H1 (cell line): ENCODE measurements around the gene TMEM116. TPM values are rescaled to one million over a fixed set of nuclear protein-coding genes. Genes with fewer than 3 reads are reported as not detected.

Experiments used
- CTCF ChIA-PET: fragments of 300-600 bp; sonication (Branson Sonifier 250); formaldehyde crosslinking; loops from one replicate; lab custom pipeline; 2021; ENCODE audit not compliant: partially characterized antibody; lab: Charles Lee
- POLR2A ChIA-PET: fragments of 300-600 bp; sonication (Branson Sonifier 250); formaldehyde crosslinking; loops from one replicate; lab custom pipeline; 2021; ENCODE audit warnings: inconsistent platforms; ENCODE audit not compliant: partially characterized antibody; lab: Charles Lee
- DNase-seq, 2 experiments: peaks; one replicate each; pipeline versions ENCODE4 v3.0.0 to v3.0.0-alpha.2; 2010 to 2022; ENCODE audit warnings: low spot score in 2 of 2, low read depth in 1 of 2, mixed read lengths in 1 of 2
- FAIRE-seq: peaks from 2 replicates; lab custom pipeline; 2011; peaks lifted over from hg19 to GRCh38; lab: Jason Lieb, UNC
- H2AFZ ChIP-seq: 2 replicates; pipeline ENCODE4 v1.8.1; 2012; ENCODE audit warnings: low read length, inconsistent platforms
- H2AK5ac ChIP-seq: 2 replicates; pipeline ENCODE4 v1.6.1; 2013; ENCODE audit warnings: low read depth, low read length
- H2BK120ac ChIP-seq: replicated peaks from 2 replicates; pipeline ENCODE3; 2013; ENCODE audit warnings: low read depth, low read length, inconsistent platforms
- H2BK12ac ChIP-seq: 2 replicates; pipeline ENCODE4 v1.6.1; 2013; ENCODE audit warnings: low read depth, low read length
- H2BK15ac ChIP-seq: 2 replicates; pipeline ENCODE4 v1.6.1; 2013; ENCODE audit warnings: low read length
- H2BK20ac ChIP-seq: 2 replicates; pipeline ENCODE4 v1.6.1; 2013; ENCODE audit warnings: low read length
- H2BK5ac ChIP-seq: 2 replicates; pipeline ENCODE4 v1.6.1; 2013; ENCODE audit warnings: low read depth, low read length
- H3K14ac ChIP-seq: 2 replicates; pipeline ENCODE4 v1.6.1; 2013; ENCODE audit warnings: inconsistent platforms; ENCODE audit not compliant: insufficient read length
- H3K18ac ChIP-seq: 2 replicates; pipeline ENCODE4 v1.6.1; 2013; ENCODE audit warnings: low read length; ENCODE audit errors: extremely low read depth
- H3K23ac ChIP-seq: 2 replicates; pipeline ENCODE4 v1.6.1; 2013; ENCODE audit warnings: inconsistent platforms; ENCODE audit not compliant: insufficient read length
- H3K23me2 ChIP-seq: 2 replicates; pipeline ENCODE4 v1.6.1; 2013; ENCODE audit warnings: low read depth, low read length
- H3K27ac ChIP-seq: 2 replicates; pipeline ENCODE4 v1.6.1; 2011; ENCODE audit warnings: low read depth, low read length, inconsistent platforms
- H3K27me3 ChIP-seq, 4 experiments: replicated peaks in 1 of 4; 1 replicate in 1 of 4; 2 replicates in 3 of 4; pipeline versions ENCODE4 v1.6.1 to v1.8.1; 2011 to 2013; ENCODE audit warnings: low read length in 3 of 4, mild to moderate bottlenecking in 3 of 4, inconsistent platforms in 2 of 4, mixed read lengths in 2 of 4, moderate library complexity in 1 of 4; ENCODE audit not compliant: control insufficient read depth in 3 of 4, insufficient read depth in 3 of 4; ENCODE audit errors: extremely low read depth in 1 of 4
- H3K36me3 ChIP-seq, 4 experiments: 2 replicates each; pipeline versions ENCODE4 v1.6.1 to v1.8.1; 2011 to 2013; ENCODE audit warnings: mild to moderate bottlenecking in 4 of 4, low read length in 3 of 4, moderate library complexity in 2 of 4, control low read depth in 1 of 4, inconsistent platforms in 1 of 4; ENCODE audit not compliant: insufficient read depth in 4 of 4, control insufficient read depth in 2 of 4
- H3K4ac ChIP-seq: replicated peaks from 2 replicates; pipeline ENCODE3; 2013; ENCODE audit warnings: low read length, low read depth, mixed read lengths, inconsistent platforms; ENCODE audit not compliant: insufficient read length
- H3K4me1 ChIP-seq, 4 experiments: replicated peaks in 1 of 4; 1 replicate in 1 of 4; 2 replicates in 3 of 4; pipeline versions ENCODE4 v1.6.1 to v1.8.1; 2011 to 2013; ENCODE audit warnings: low read length in 3 of 4, inconsistent platforms in 2 of 4, mixed read lengths in 1 of 4; ENCODE audit not compliant: insufficient read depth in 4 of 4, control insufficient read depth in 3 of 4
- H3K4me2 ChIP-seq, 2 experiments: 2 replicates each; pipeline versions ENCODE4 v1.6.1 to v1.8.1; 2011 to 2013; ENCODE audit warnings: low read depth in 2 of 2, low read length in 2 of 2, control low read depth in 1 of 2, inconsistent platforms in 1 of 2, mild to moderate bottlenecking in 1 of 2; ENCODE audit not compliant: insufficient read depth in 1 of 2
- H3K4me3 ChIP-seq, 4 experiments: fragments of 200-600, 300-600 bp in 1 of 4; sonication (generic), shearing (Covaris generic), sonication (Bioruptor Twin) in 1 of 4; 2 replicates each; pipeline versions ENCODE4 v1.5.1 to v1.8.1; 2011 to 2016; ENCODE audit warnings: low read length in 4 of 4, low read depth in 3 of 4, control low read depth in 2 of 4, inconsistent platforms in 2 of 4, mild to moderate bottlenecking in 2 of 4, mixed read lengths in 1 of 4, moderate library complexity in 1 of 4; ENCODE audit not compliant: insufficient read depth in 2 of 4; ENCODE audit errors: extremely low read depth in 1 of 4
- H3K56ac ChIP-seq: replicated peaks from 2 replicates; pipeline ENCODE3; 2013; ENCODE audit warnings: low read depth, mild to moderate bottlenecking, mixed read lengths, low read length, inconsistent platforms; ENCODE audit not compliant: insufficient read length
- H3K79me1 ChIP-seq: 2 replicates; pipeline ENCODE4 v1.6.1; 2013; ENCODE audit warnings: low read depth, low read length, control low read depth
- H3K79me2 ChIP-seq, 2 experiments: 2 replicates each; pipeline versions ENCODE4 v1.6.1 to v1.8.1; 2012 to 2013; ENCODE audit warnings: low read length in 2 of 2, mild to moderate bottlenecking in 2 of 2, inconsistent platforms in 1 of 2; ENCODE audit not compliant: insufficient read depth in 2 of 2, control insufficient read depth in 1 of 2
- H3K9ac ChIP-seq, 4 experiments: replicated peaks in 1 of 4; 1 replicate in 1 of 4; 2 replicates in 3 of 4; pipeline versions ENCODE4 v1.6.1 to v1.8.1; 2011 to 2013; ENCODE audit warnings: low read depth in 3 of 4, low read length in 3 of 4, control low read depth in 2 of 4, mild to moderate bottlenecking in 2 of 4, moderate library complexity in 2 of 4, inconsistent platforms in 1 of 4; ENCODE audit errors: extremely low read depth in 1 of 4
- H3K9me3 ChIP-seq, 2 experiments: 2 replicates each; pipeline versions ENCODE4 v1.6.1 to v1.8.1; 2012 to 2013; ENCODE audit warnings: mild to moderate bottlenecking in 2 of 2, moderate library complexity in 2 of 2, control low read depth in 1 of 2, inconsistent platforms in 1 of 2, low read depth in 1 of 2, low read length in 1 of 2, mixed read lengths in 1 of 2; ENCODE audit not compliant: insufficient read depth in 2 of 2
- H4K20me1 ChIP-seq, 2 experiments: replicated peaks in 1 of 2; 2 replicates each; pipeline versions ENCODE3 to v1.8.1; 2011 to 2013; ENCODE audit warnings: inconsistent platforms in 2 of 2, low read length in 2 of 2, mild to moderate bottlenecking in 1 of 2; ENCODE audit not compliant: insufficient read depth in 2 of 2, control insufficient read depth in 1 of 2
- H4K5ac ChIP-seq: 2 replicates; pipeline ENCODE4 v1.6.1; 2013; ENCODE audit warnings: low read length, low read depth, mixed read lengths, inconsistent platforms; ENCODE audit not compliant: insufficient read length
- H4K8ac ChIP-seq: 2 replicates; pipeline ENCODE4 v1.8.0; 2013; ENCODE audit warnings: mild to moderate bottlenecking, moderate library complexity, low read length, inconsistent platforms; ENCODE audit not compliant: insufficient read depth; ENCODE audit errors: extremely low read depth
- H4K91ac ChIP-seq: replicated peaks from 2 replicates; pipeline ENCODE3; 2013; ENCODE audit warnings: low read length, mixed read lengths, inconsistent platforms; ENCODE audit not compliant: insufficient read length
- EP300 ChIP-seq, 2 experiments: IDR thresholded peaks; 1 replicate in 1 of 2; 2 replicates in 1 of 2; pipeline ENCODE4 v1.6.1; 2011 to 2012; ENCODE audit warnings: low read depth in 2 of 2, low read length in 2 of 2, mild to moderate bottlenecking in 2 of 2, borderline replicate concordance in 1 of 2, inconsistent platforms in 1 of 2, moderate library complexity in 1 of 2
- POLR2A ChIP-seq, 2 experiments: IDR thresholded peaks; 1 replicate in 1 of 2; 2 replicates in 1 of 2; pipeline ENCODE4 v1.6.1; 2011; ENCODE audit warnings: low read depth in 2 of 2, low read length in 2 of 2, mild to moderate bottlenecking in 2 of 2; ENCODE audit errors: control extremely low read depth in 1 of 2
- POLR2AphosphoS5 ChIP-seq: IDR thresholded peaks from 2 replicates; pipeline ENCODE4 v1.6.1; 2011; ENCODE audit warnings: low read depth, low read length
- WGBS, 2 experiments: shearing (Covaris generic) in 1 of 2; methylation state at CpG; one replicate each; pipeline versions ENCODE4 v1.1.6 to v1.1.7; 2013 to 2015; ENCODE audit warnings: low lambda C conversion rate in 2 of 2, mixed read lengths in 2 of 2, inconsistent platforms in 1 of 2, low coverage in 1 of 2, missing lambda C conversion rate in 1 of 2; ENCODE audit not compliant: insufficient replicate concordance in 2 of 2, insufficient coverage in 1 of 2, insufficient read length in 1 of 2; ENCODE audit errors: extremely low coverage in 1 of 2, missing lambda C conversion rate in 1 of 2; 5-methylcytosine and 5-hydroxymethylcytosine counted together
- polyA plus RNA-seq, 7 experiments: library from polyadenylated mRNA; depleted of rRNA in 3 of 7; stranded (reverse) in 5 of 7; unstranded in 2 of 7; fragments of >200 nt in 5 of 7; fragments of 200-250 nt in 2 of 7; gene quantifications; 1 replicate in 5 of 7; 2 replicates in 1 of 7; 4 replicates in 1 of 7; pipeline versions ENCODE4 v1.2.1 to v1.2.3, GENCODE V29; 2011 to 2013; ENCODE audit warnings: missing spikeins in 2 of 7, mixed read lengths in 2 of 7
- total RNA-seq: library from RNA; stranded (reverse); fragmentation: NEBNext Ultra II Directional; extraction: Animal tissue kit (Norgen Biotek cat#: 25700); gene quantifications from 2 replicates; pipeline ENCODE4 v1.2.1, GENCODE V29; 2021

The TMEM116 gene
- total and polyA plus RNA-seq, 2 of the 8 experiments (the other 6 are each of a cell fraction or from before 2014, with no cell fraction given): 8.1 to 25.2 TPM

DNA sequence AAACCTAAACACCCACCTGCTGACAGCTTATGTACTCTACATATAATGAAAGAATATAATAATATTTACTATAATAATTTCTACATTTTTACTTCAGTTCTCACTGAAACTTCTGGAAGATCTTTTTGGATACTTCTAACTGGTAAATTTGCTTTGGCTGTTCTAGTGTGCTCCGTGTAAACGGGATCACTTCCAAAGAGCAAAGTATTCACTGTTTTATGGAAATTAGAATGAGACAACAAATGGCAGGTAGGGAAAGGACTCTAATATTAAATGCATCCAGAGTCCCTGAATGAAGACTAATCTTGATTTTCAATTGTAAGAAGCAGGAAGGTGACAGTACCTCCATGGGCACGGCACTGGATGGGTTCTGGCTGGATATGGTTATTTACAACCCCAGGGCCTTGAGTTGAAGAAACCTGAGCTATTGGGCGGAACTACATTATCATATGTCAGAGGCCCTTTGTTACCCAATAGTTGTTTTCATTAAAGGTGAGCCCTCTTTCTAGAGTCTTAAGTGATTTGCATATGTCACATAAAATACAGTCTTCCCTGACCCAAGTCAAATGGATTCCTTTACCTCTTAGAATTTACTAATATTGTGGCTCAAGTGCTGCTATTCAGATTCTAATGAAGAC lies 10.9 kb upstream of the TMEM116 start:
- no peak overlapping the region for H3K56ac ChIP-seq
- FAIRE-seq (no peak), DNase-seq (no peak)
- 88% methylated on average over 4 of the region's 4 CpGs; no CpG with 5 or more reads in 1 of the 2 experiments for WGBS, 2 experiments
- peaks cover 0 to 2% (median 0%) of the 10 kb centered on the region in 4 experiments; a peak in 1 of 7 replicates for H3K4me1 ChIP-seq
- no peak overlapping the region for H4K8ac ChIP-seq
- H3K18ac ChIP-seq: no peak overlapping the region
- no peak overlapping the region for H2AK5ac ChIP-seq
- no peak overlapping the region for H3K4ac ChIP-seq
- no peak overlapping the region for H3K4me3 ChIP-seq
- H4K91ac ChIP-seq: no peak overlapping the region
- H4K5ac ChIP-seq: no peak overlapping the region
- H3K27ac ChIP-seq: no peak overlapping the region
- H3K36me3 ChIP-seq: peaks cover 10 to 59% (median 39%) of the 10 kb centered on the region in 4 experiments
- no peak overlapping the region for H2BK12ac ChIP-seq
- no peak overlapping the region for H3K9ac ChIP-seq
- no peaks in the 10 kb centered on the region for H3K9me3 ChIP-seq
- H3K23ac ChIP-seq: no peak overlapping the region
- peaks cover 21% of the 10 kb centered on the region for H3K79me1 ChIP-seq
- no peak overlapping the region for H3K4me2 ChIP-seq
- peaks cover 17 to 21% of the 10 kb centered on the region in 2 experiments for H4K20me1 ChIP-seq
- H3K23me2 ChIP-seq: no peaks in the 10 kb centered on the region
- no peak overlapping the region for H3K14ac ChIP-seq
- no peak overlapping the region for H2AFZ ChIP-seq
- H3K79me2 ChIP-seq: peaks cover 0 to 30% of the 10 kb centered on the region in 2 experiments
- H3K27me3 ChIP-seq: no peaks in the 10 kb centered on the region
- no peak overlapping the region for H2BK120ac ChIP-seq
- no peak overlapping the region for H2BK15ac ChIP-seq
- H2BK5ac ChIP-seq: no peak overlapping the region
- POLR2A ChIA-PET: interaction anchor here (0.6 to 5.6 kb wide), 15 partner anchors 9 to 226 kb away, joined by 3 to 88 read pairs (median 3); partner anchors contain the start of genes ERP29 and TMEM116
- CTCF ChIA-PET: interaction anchor here (2.0 to 4.3 kb wide), 2 partner anchors 10 to 80 kb away, joined by 10 to 18 read pairs; no protein-coding TSS in a partner anchor
- no peak overlapping the region for H2BK20ac ChIP-seq
- TF ChIP-seq POLR2AphosphoS5: peak; percentile 58
- TF ChIP-seq POLR2A (IDR thresholded peaks at IDR 0.05; ENCODE audit: control extremely low read depth in 1 of 2, low read depth in 2 of 2, low read length in 2 of 2): 0 out of 3 replicates have a peak, but pooled peaks of 1 of the 2 experiments have one; percentile 36
- TF ChIP-seq EP300 (IDR thresholded peaks at IDR 0.05; ENCODE audit: borderline replicate concordance in 1 of 2, low read depth in 2 of 2, low read length in 2 of 2): no peak
